GM10266 (cell line): ENCODE results near the gene ZNF620.
A peak's percentile ranks its signal among the peaks of the same experiment; 100 is the strongest.
"Not testable (repeated sequence)": the region's sequence is repeated elsewhere in the genome, so short reads cannot be mapped to it uniquely, and the experiment has no call there.

ENCODE experiments used
- DNase-seq: peaks from one replicate; pipeline ENCODE4 v3.0.0; 2012; ENCODE audit errors: extremely low spot score
- CTCF ChIP-seq: IDR thresholded peaks from 2 replicates; pipeline ENCODE4 v1.5.1; 2012; ENCODE audit warnings: mild to moderate bottlenecking, low read depth; ENCODE audit not compliant: control insufficient read depth, insufficient read depth; ENCODE audit errors: missing control alignments

Gene ZNF620

DNA sequence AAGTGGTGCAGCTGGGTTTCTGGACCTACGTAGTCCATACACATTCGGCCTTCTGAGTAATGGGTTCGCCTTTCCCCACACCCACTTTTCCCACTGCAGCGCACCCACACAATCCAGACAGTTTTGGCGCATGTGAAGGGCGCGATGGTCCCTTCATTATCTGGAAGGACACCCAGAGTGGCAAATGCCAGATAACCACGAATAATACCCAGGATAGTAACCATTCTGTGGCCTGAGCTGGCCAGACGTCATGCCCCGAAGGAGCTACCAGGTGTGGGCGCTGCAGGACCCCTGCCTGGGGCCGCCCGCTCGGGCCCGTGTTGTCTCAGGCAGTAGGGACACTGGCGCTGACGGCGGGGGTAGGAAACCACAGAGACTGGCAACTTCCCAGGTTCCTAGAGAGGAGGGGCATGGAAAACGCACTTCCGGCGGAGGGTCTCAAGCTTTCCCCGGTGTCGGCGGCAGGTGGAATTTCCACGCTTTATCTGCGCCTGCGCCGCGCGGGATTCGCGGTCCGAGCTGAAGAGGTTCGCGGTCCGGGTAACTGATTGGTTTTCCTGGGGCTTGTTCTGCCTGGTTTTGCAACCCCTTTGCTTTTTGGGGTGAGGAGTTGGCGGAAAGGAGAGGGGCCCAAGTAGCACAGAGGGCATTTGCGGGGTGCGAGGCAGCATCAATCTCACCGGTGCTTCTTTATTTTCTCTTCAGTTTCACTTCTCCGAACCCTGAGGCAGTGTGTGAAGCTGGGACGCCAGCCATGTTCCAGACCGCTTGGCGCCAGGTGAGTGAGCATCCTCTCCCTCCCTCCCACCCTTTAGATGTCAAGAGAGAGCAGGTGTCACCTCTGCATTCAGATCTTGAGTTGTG is at the start of gene ZNF620:
ZNF620 (plus strand) TSS at position 441 of the 864 bp plus-strand sequence; CDS start at position 755, 314 bp downstream.
- TF ChIP-seq CTCF: peak; percentile 52
- peak; percentile 61 for DNase-seq

DNA sequence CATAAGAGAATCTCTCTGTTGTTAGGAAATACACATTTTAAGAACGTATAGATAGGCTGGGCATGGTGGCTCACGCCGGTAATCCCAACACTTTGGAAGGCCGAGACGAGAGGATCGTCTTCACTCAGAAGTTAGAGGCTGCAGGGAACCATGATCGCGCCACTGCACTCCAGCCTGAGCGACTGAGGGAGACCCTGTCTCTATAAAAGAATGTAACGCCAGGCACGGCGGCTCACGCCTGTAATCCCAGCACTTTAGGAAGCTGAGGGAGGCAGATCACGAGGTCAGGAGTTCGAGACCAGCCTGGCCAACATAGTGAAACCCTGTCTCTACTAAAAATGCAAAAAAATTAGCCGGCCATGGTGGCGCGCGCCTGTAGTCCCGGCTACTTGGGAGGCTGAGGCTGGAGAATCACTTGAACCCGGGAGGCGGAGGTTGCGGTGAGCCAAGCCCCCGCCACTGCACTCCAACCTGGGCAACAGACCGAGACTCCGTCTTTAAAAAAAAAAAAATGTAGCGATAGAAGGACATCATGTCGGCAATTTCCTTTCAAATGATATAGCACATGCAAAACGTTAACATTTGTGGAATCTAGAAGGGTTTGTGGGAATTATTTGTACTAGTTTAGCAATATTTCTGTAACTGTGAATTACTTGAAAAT is 49.4 kb upstream of the ZNF620 start:
- no peak for DNase-seq
- no peak for TF ChIP-seq CTCF

DNA sequence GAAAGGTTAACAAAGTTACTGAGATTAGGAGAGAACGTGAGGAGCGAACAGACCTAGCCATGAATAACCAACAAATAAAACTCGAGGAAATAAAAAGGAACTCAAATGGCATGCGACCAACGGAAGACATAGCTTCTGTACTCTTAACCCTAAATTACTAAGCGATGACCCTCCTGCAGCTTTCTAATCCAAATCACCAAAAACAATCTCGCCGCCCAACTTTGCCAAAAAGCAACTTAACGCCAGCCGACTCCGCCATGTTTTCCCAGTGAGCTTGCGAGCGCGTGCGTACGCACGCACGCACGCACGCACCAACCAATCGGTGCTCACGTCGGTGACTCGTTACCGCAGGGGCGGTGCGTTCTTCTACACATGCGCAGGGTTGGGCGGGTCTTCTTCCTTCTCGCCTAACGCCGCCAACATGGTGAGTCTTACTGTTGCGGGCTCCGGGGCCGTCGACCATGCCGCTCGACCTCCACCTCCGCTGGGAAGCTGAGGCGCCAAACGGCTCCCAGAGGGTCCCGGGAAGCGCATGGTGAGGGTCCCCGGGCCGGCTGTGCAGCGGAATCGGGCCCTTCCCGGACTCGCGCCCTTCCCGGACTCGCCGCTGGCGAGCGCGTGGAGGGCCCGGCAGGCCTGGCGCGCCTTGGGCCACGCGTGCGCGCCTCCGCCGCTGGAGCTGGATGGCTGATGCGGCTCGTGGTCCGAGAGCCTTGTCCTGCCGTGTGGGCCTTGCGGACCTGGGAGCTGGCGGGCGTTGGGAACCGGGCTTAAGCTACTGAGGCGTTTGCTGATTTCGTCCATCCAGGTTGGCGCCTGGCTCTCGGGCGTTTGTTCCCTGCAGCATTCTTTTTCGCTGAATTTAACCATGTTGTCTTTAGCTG is 48.7 kb upstream of the ZNF620 start, which contains the start of gene RPL14:
RPL14 (plus strand) TSS at position 400 of the 884 bp plus-strand sequence; CDS start at position 533, 133 bp downstream.
- peak; percentile 94 for DNase-seq
- no peak for TF ChIP-seq CTCF

DNA sequence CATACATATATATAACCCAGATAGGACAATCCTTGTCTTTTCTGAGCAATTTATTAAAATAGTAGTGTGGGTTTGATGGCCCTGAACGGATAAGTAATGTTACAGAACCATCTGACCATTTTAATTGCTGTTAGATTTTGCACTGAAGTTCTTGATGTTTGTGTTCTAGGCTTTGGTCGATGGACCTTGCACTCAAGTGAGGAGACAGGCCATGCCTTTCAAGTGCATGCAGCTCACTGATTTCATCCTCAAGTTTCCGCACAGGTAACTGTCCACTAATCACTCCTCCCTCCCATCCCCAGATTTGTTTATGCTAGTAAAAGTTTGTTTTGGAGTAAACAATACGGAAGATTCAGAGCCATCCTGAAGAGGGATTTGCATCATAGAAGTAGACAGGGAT is 47.4 kb upstream of the ZNF620 start:
- no peak for TF ChIP-seq CTCF
- no peak for DNase-seq

DNA sequence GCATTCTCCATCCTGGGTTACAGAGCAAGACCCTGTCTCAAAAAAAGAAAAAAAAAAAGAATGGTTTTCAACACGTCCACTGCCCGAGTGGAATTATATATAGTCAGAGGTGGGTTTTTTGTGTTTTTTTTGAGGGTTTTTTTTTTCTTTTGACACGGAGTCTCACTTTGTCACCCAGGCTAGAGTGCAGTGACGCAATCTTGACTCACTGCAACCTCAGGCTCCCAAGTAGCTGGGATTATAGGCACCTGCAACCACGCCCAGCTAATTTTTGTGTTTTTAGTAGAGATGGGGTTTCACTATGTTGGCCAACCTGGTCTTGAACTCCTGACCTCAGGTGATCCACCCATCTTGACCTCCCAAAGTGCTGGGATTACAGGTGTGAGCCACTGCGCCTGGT is 45.4 kb upstream of the ZNF620 start:
- DNase-seq: not testable (repeated sequence)

- TF ChIP-seq CTCF: no peak
Observed at GRCh38 chr3:40461161-40461560, 44.7 kb upstream of the ZNF620 start.

DNA sequence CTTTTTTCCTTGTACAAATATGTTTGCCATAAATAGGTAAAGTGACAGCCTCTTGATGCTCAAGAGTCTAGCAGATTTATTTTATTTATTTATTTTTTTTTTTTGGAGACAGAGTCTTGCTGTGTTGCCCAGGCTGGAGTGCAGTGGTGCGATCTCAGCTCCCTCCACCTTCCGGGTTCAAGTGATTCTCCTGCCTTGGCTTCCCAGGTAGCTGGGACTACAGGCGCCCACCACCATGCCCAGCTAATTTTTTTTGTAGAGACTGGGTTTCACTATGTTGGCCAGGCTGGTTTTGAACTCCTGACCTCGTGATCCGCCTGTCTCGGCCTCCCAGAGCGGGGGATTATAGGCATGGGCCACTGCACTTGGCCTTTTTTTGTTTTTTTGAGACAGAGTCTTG is 43.0 kb upstream of the ZNF620 start:
- not testable (repeated sequence) for DNase-seq

More at GRCh38 chr3:40461161-40461560, 44.7 kb upstream of the ZNF620 start:
- no peak for DNase-seq
